Body of pancreas (tissue), 4 donors: ENCODE results near the gene SCN1B.

Experiments
- CTCF ChIP-seq, 7 experiments: fragments of 450-650 bp in 4 of 7; fragments of 200-600 bp in 3 of 7; sonication (generic) in 3 of 7; IDR thresholded peaks; one replicate each; pipeline ENCODE4 v1.5.1; 2016 to 2019; ENCODE audit warnings: antibody characterized with exemption in 7 of 7
- POLR2A ChIP-seq, 3 donors: fragments of 450-650 bp; IDR thresholded peaks; one replicate each; pipeline ENCODE4 v1.6.1; 2016; ENCODE audit warnings: antibody characterized with exemption in 3 of 3, mild to moderate bottlenecking in 2 of 3

GRCh38 chr19:35042954-35043604 is 12.8 kb downstream of the SCN1B start:
- TF ChIP-seq POLR2A (IDR thresholded peaks at IDR 0.05) (no peak), CTCF (IDR thresholded peaks at IDR 0.05) (no peak)
